Measurements from ENCODE around the gene BMPR1A.

BMPR1A gene

DNA sequence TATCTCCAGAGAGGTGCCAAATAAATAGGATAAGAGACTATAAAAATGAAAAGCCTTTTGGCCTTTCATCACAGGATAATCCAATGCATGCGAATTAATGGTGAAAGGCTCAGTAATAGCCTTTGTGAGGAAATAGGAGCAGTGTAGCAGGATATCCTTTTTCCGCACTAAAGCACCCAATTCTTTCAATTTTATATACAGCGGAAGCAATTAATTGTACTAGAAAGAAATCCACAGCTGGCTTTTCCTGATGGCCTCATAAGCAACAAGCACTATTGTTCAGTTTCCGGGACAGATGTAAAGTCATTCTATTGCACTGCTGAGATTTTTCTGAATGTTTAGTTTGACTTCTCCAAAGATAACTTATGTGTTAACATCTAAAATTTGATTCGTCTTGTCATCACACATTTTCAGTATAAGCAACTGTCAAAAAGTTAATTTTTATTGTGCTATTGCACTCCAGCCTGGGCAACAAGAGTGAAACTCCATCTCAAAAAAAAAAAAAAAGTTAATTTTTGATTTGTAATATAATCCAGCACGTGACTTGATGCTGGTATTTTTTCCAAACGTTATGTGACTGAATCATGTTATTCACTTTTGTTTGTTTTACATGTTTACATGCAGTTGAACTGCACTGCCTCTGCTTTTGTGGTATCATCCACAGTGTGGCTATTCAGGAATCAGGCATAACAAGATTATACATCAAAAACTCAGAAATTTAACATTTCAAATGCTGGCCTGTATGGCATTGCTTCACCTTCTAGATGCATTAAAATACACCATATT lies 8.4 kb upstream of the BMPR1A start:
- no peak for TF ChIP-seq POLR2A (IDR thresholded peaks at IDR 0.05; ENCODE audit: low read depth, low read length)
- DNase-seq (ENCODE audit: insufficient read length, low spot score) (no peak), FAIRE-seq (no peak)

DNA sequence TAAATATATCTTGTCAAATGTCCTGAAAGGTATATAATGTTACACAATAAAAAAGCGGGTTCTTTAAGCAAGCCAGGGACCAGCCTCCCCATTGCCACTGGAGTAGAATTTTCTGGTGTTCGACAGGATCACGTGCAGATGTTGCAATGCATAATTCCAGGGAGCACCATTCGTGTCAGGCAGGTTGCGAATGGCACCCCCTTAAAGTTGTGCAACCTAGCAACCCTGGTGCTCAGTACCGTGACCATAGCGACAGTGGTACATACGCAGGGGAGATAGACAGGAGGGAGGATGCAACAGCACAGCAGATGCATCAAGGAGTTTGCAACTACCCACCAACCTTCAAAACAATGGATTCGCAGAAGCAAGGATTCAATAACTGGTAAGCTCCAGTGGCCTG lies 6.6 kb upstream of the BMPR1A start:
- TF ChIP-seq POLR2A (IDR thresholded peaks at IDR 0.05; ENCODE audit: low read depth, low read length): no peak
- DNase-seq (ENCODE audit: insufficient read length, low spot score) (no peak), FAIRE-seq (no peak)

- FAIRE-seq (no peak), DNase-seq (ENCODE audit: insufficient read length, low spot score) (no peak)
- TF ChIP-seq POLR2A (IDR thresholded peaks at IDR 0.05; ENCODE audit: low read depth, low read length): no peak
Measured at GRCh38 chr10:86751477-86751876, 4.9 kb upstream of the BMPR1A start.

GRCh38 chr10:86752311-86752710 lies 4.1 kb upstream of the BMPR1A start:
- no peak for DNase-seq (ENCODE audit: insufficient read length, low spot score)
- no peak for TF ChIP-seq POLR2A (IDR thresholded peaks at IDR 0.05; ENCODE audit: low read depth, low read length)
- no peak for FAIRE-seq

DNA sequence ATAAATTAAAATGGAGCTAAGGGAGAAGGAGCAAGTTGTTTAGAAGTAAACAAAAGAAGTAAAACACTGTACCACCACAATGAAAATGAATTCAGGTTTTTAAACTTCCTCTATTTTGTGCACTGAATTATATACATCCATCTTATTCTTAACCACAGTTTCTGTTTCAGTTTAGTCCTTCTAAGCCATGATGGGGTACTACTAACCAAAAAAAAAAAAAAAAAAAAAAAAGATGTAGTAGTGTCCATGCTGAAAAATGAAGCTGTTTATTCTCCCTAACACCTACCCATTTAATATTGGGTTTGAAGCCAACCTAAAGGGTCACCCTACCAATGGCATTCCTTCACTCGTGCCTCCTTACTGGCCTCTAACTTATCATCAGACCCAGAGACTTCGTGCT lies 3.4 kb upstream of the BMPR1A start:
- DNase-seq (ENCODE audit: insufficient read length, low spot score) (no peak), FAIRE-seq (no peak)
- TF ChIP-seq POLR2A (IDR thresholded peaks at IDR 0.05; ENCODE audit: low read depth, low read length): no peak

- no peak for TF ChIP-seq POLR2A (IDR thresholded peaks at IDR 0.05; ENCODE audit: low read depth, low read length)
- FAIRE-seq: no peak
- DNase-seq (ENCODE audit: insufficient read length, low spot score): no peak
Measured at GRCh38 chr10:86753638-86754434, 2.6 kb upstream of the BMPR1A start.

GRCh38 chr10:86755454-86755739 lies 1.0 kb upstream of the BMPR1A start:
- no peak for TF ChIP-seq POLR2A (IDR thresholded peaks at IDR 0.05; ENCODE audit: low read depth, low read length)
- DNase-seq (ENCODE audit: insufficient read length, low spot score) (no peak), FAIRE-seq (peak; percentile 43)

- FAIRE-seq: no peak
- peak; percentile 74 for DNase-seq (ENCODE audit: insufficient read length, low spot score)
- TF ChIP-seq POLR2A (IDR thresholded peaks at IDR 0.05; ENCODE audit: low read depth, low read length): peak; percentile 82
Measured at GRCh38 chr10:86755740-86756510, 494 bp upstream of the BMPR1A start.

GRCh38 chr10:86757113-86757972 lies 924 bp downstream of the BMPR1A start:
- no peak for TF ChIP-seq POLR2A (IDR thresholded peaks at IDR 0.05; ENCODE audit: low read depth, low read length)
- peak; percentile 65 for FAIRE-seq
- peak; percentile 38 for DNase-seq (ENCODE audit: insufficient read length, low spot score)

DNA sequence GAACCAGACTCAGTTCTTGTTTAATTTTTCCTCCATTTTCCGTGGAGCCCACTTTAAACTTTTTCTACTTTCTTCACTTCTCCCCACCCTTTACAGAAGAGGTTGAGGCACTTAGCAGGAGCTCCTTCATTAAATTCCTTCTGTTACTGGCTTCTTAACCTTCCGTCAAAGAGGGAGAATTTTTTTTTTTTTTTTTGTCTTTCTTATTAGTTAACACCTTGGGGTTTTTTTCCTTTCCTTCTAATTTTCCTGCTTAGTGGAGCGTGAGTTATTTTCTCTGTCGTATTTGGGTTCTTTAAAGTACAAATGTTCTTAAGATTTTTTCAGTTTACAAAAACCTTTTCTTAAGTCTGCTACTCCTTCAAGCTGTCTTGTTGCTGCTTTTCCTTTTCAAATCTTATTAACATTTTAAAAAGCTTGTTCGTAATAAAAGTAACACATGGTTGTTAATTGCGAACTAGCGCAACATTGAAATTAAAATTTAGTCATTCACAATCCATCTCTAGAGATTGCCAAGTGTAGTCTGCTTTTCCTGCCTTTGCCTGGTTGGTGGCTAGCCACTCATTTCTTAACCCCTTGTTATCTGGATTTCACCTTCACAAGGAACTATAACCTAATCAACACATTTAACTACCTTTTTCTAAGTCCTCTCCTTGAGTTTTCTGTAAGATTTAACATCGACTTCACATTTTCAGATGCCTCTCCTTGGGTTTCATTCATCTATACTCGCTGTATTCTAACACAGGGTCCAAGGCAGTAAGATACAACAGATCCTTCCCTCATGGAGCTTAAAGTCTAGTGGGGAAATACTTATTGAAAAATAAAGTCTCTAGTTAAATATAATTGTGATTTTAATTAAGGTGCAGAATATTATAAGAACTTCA lies 2.0 kb downstream of the BMPR1A start:
- no peak for DNase-seq (ENCODE audit: insufficient read length, low spot score)

GRCh38 chr10:86759073-86759672 lies 2.8 kb downstream of the BMPR1A start:
- TF ChIP-seq POLR2A (IDR thresholded peaks at IDR 0.05; ENCODE audit: low read depth, low read length): no peak
- no peak for DNase-seq (ENCODE audit: insufficient read length, low spot score)
- FAIRE-seq: peak; percentile 88

More for the DNA sequence above, 2.0 kb downstream of the BMPR1A start:
- peak; percentile 87 for FAIRE-seq
- TF ChIP-seq POLR2A (IDR thresholded peaks at IDR 0.05; ENCODE audit: low read depth, low read length): no peak

DNA sequence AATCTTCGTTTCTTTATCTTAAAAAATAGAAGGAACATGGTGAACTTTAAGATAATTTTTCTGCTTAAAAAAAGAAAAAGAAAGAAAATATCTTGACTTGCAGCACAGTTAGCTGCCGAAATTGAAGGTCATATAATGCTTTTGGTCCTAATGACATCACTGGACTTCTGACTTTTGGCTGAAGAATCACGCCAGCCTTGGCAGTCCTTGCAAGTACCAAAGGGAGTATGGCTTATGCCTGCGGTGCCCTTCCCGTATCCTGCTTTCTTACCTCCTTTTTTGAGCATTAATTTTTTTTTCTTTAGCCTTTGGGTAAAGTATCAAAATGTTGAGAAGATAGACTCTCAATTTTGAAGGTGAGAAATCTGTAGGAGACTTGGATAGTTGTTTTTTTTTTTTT lies 7.0 kb downstream of the BMPR1A start:
- TF ChIP-seq POLR2A (IDR thresholded peaks at IDR 0.05; ENCODE audit: low read depth, low read length): no peak
- FAIRE-seq (no peak), DNase-seq (ENCODE audit: insufficient read length, low spot score) (no peak)
